Hematopoietic multipotent progenitor cell treated with erythropoietin and hydrocortisone succinate and interleukin-3 and kit ligand, for 4 days (in vitro differentiated cells): ENCODE data around the gene PDCD2L.

Source experiments
- DNase-seq: peaks from one replicate; pipeline ENCODE4 v3.0.0-alpha.2; 2015

The PDCD2L gene

DNA sequence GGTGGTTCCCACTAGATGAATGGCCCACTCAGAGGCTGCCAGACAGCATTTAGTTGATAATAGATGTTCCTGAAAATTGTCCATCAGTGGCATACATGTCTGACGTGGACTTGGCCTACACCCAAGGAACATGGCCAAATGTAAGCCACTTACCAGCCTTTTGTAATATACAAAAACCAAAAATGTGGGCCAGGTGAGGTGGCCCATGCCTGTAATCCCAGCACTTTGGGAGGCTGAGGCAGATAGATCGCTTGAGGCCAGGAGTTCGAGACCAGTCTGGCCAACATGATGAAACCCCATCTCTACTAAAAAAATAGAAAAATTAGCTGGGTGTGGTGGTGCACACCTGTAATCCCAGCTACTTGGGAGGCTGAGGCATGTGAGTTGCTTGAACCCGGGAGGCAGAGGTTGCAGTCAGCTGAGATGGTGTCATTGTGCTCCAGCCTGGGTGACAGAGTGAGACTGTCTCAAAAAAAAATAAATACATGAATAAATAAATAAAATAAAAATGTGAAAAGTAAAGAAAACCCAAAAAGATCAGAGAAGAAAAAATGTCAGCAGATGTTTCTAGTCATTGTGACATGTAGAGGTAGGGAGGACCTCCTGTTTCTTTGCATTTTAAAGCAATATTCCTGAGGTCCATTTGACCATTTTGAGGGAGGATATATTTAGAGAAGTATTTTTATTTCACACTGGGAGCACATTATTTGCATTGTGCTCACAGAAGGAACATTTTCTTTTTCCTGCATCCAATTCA lies 70.2 kb downstream of the PDCD2L start:
- no peak for DNase-seq

GRCh38 chr19:34475026-34475974 lies 71.1 kb downstream of the PDCD2L start:
- DNase-seq, result peak; percentile 44
